Tibial nerve (tissue), 3 donors: ENCODE results near the gene GDAP1L1.

ENCODE experiments used
- CTCF ChIP-seq, 5 experiments: fragments of 200-600 bp in 3 of 5; fragments of 450-650 bp in 2 of 5; sonication (generic) in 3 of 5; IDR thresholded peaks; one replicate each; pipeline ENCODE4 v1.5.1; 2016 to 2019; ENCODE audit warnings: antibody characterized with exemption in 5 of 5, mild to moderate bottlenecking in 3 of 5, moderate library complexity in 2 of 5
- POLR2A ChIP-seq, 2 donors: fragments of 450-650 bp; IDR thresholded peaks; one replicate each; pipeline ENCODE4 v1.6.1; 2017; ENCODE audit warnings: antibody characterized with exemption in 2 of 2, mild to moderate bottlenecking in 2 of 2, moderate library complexity in 2 of 2

- TF ChIP-seq CTCF (IDR thresholded peaks at IDR 0.05) (no peak), POLR2A (IDR thresholded peaks at IDR 0.05) (no peak)
These were observed 18.4 kb upstream of the GDAP1L1 start for GRCh38 chr20:44228465-44229258.
